Activated naive CD4-positive, alpha-beta T cell treated with anti-CD3 and anti-CD28 coated beads, Interleukin-2, amount 50 U/mL, for 72 hours (primary cell): ENCODE measurements around the gene EIPR1. TPM values are rescaled to one million over a fixed set of nuclear protein-coding genes. Genes with fewer than 3 reads are reported as not detected.
A peak's percentile ranks its signal among the peaks of the same experiment; 100 is the strongest.

Source experiments
- ATAC-seq, 2 donors: fragments of 150-1000 bp; cut with Tn5 transposase; 2 replicates each; pipeline ENCODE4 v1.10.0; 2021; ENCODE audit warnings: mild to moderate bottlenecking in 2 of 2, moderate library complexity in 2 of 2
- DNase-seq, 2 donors: peaks; one replicate each; pipeline ENCODE4 v3.0.0; 2021 to 2022; ENCODE audit warnings: low spot score in 2 of 2
- H3K27ac Mint-ChIP-seq, 2 donors: one replicate each; pipeline ENCODE4 v1.8.0; 2022; ENCODE audit warnings: mild to moderate bottlenecking in 2 of 2, mixed read lengths in 2 of 2
- H3K36me3 Mint-ChIP-seq, 2 donors: one replicate each; pipeline ENCODE4 v1.8.0; 2022; ENCODE audit warnings: mixed read lengths in 2 of 2
- H3K9me3 Mint-ChIP-seq, 2 donors: one replicate each; pipeline ENCODE4 v1.8.0; 2022; ENCODE audit warnings: mixed read lengths in 2 of 2
- total RNA-seq, 2 donors: library from RNA; stranded (reverse); gene quantifications; one replicate each; pipeline ENCODE4 v1.2.3, GENCODE V29; 2022

EIPR1 gene
- total RNA-seq, 2 donors from 2014 or later, result 28.0 to 43.6 TPM

- DNase-seq (peak; percentile 53 to 78), ATAC-seq (peak; percentile 77 to 81)
- Mint-ChIP-seq H3K27ac (peak overlapping the region; percentile 96 to 100), H3K36me3 (peaks cover 27 to 52% of the 10 kb centered on the region in 2 donors), H3K9me3 (peaks cover 9 to 29% of the 10 kb centered on the region in 2 donors)
Observed at GRCh38 chr2:3222636-3223035, 155.0 kb downstream of the EIPR1 start.

GRCh38 chr2:3219536-3219935 lies 158.1 kb downstream of the EIPR1 start:
- ATAC-seq, result no peak
- Mint-ChIP-seq H3K9me3 (peaks cover 9 to 22% of the 10 kb centered on the region in 2 donors), H3K36me3 (peaks cover 13 to 43% of the 10 kb centered on the region in 2 donors), H3K27ac (no peak overlapping the region)
- no peak for DNase-seq

GRCh38 chr2:3217646-3218045 lies 160.0 kb downstream of the EIPR1 start:
- DNase-seq (no peak), ATAC-seq (no peak)
- peaks cover 7 to 48% of the 10 kb centered on the region in 2 donors for H3K36me3 Mint-ChIP-seq
- H3K9me3 Mint-ChIP-seq, result peaks cover 9 to 16% of the 10 kb centered on the region in 2 donors
- H3K27ac Mint-ChIP-seq, result no peak overlapping the region

GRCh38 chr2:3216841-3217495 lies 160.7 kb downstream of the EIPR1 start:
- Mint-ChIP-seq H3K9me3 (peaks cover 9 to 16% of the 10 kb centered on the region in 2 donors), H3K36me3 (peaks cover 12 to 46% of the 10 kb centered on the region in 2 donors), H3K27ac (peak overlapping the region in 1 of 2 donors; percentile 73)
- DNase-seq (no peak), ATAC-seq (peak in 1 of 2 donors; percentile 64)

GRCh38 chr2:3214806-3215404 lies 162.7 kb downstream of the EIPR1 start:
- ATAC-seq (peak in 1 of 2 donors; percentile 65), DNase-seq (no peak)
- peaks cover under 1 to 16% of the 10 kb centered on the region in 2 donors for H3K9me3 Mint-ChIP-seq
- H3K27ac Mint-ChIP-seq, result peak overlapping the region; percentile 68 to 85
- peaks cover 5 to 34% of the 10 kb centered on the region in 2 donors for H3K36me3 Mint-ChIP-seq

- DNase-seq (no peak), ATAC-seq (no peak)
- peaks cover 0 to 16% of the 10 kb centered on the region in 2 donors for H3K9me3 Mint-ChIP-seq
- peaks cover 11 to 33% of the 10 kb centered on the region in 2 donors for H3K36me3 Mint-ChIP-seq
- H3K27ac Mint-ChIP-seq, result peak overlapping the region in 1 of 2 donors; percentile 68
Observed at GRCh38 chr2:3214065-3214464, 163.6 kb downstream of the EIPR1 start.

- DNase-seq (no peak), ATAC-seq (no peak)
- Mint-ChIP-seq H3K27ac (no peak overlapping the region), H3K9me3 (peaks cover 0 to 16% of the 10 kb centered on the region in 2 donors), H3K36me3 (peaks cover 11 to 33% of the 10 kb centered on the region in 2 donors)
Observed at GRCh38 chr2:3212984-3213383, 164.6 kb downstream of the EIPR1 start.

- no peak overlapping the region for H3K27ac Mint-ChIP-seq
- ATAC-seq (no peak), DNase-seq (no peak)
- H3K9me3 Mint-ChIP-seq, result peaks cover 0 to 16% of the 10 kb centered on the region in 2 donors
- H3K36me3 Mint-ChIP-seq, result peaks cover 11 to 33% of the 10 kb centered on the region in 2 donors
Observed at GRCh38 chr2:3212061-3212362, 165.6 kb downstream of the EIPR1 start.

GRCh38 chr2:3211256-3212060 lies 166.2 kb downstream of the EIPR1 start:
- Mint-ChIP-seq H3K9me3 (peaks cover 0 to 16% of the 10 kb centered on the region in 2 donors), H3K36me3 (peaks cover 11 to 32% of the 10 kb centered on the region in 2 donors), H3K27ac (no peak overlapping the region)
- ATAC-seq, result no peak
- DNase-seq, result no peak

- H3K27ac Mint-ChIP-seq, result no peak overlapping the region
Observed at GRCh38 chr2:3210257-3210656, 167.4 kb downstream of the EIPR1 start.

GRCh38 chr2:3209258-3209657 lies 168.4 kb downstream of the EIPR1 start:
- Mint-ChIP-seq H3K27ac (peak overlapping the region in 1 of 2 donors; percentile 81), H3K36me3 (peaks cover 10 to 11% of the 10 kb centered on the region in 2 donors), H3K9me3 (no peaks in the 10 kb centered on the region)
- no peak for ATAC-seq
- no peak for DNase-seq

More at GRCh38 chr2:3210257-3210656, 167.4 kb downstream of the EIPR1 start:
- DNase-seq, result no peak
- H3K9me3 Mint-ChIP-seq, result peaks cover 0 to 8% of the 10 kb centered on the region in 2 donors
- ATAC-seq, result no peak
- peaks cover 11 to 20% of the 10 kb centered on the region in 2 donors for H3K36me3 Mint-ChIP-seq

GRCh38 chr2:3208591-3208990 lies 169.0 kb downstream of the EIPR1 start:
- Mint-ChIP-seq H3K36me3 (peaks cover 3 to 11% of the 10 kb centered on the region in 2 donors), H3K27ac (peak overlapping the region in 1 of 2 donors; percentile 81), H3K9me3 (no peaks in the 10 kb centered on the region)
- no peak for ATAC-seq
- no peak for DNase-seq

GRCh38 chr2:3208179-3208578 lies 169.4 kb downstream of the EIPR1 start:
- no peak for DNase-seq
- ATAC-seq, result no peak
- H3K9me3 Mint-ChIP-seq, result no peaks in the 10 kb centered on the region
- H3K27ac Mint-ChIP-seq, result no peak overlapping the region
- peaks cover 2 to 14% of the 10 kb centered on the region in 2 donors for H3K36me3 Mint-ChIP-seq

- H3K36me3 Mint-ChIP-seq, result peaks cover 5 to 11% of the 10 kb centered on the region in 2 donors
- H3K9me3 Mint-ChIP-seq, result no peaks in the 10 kb centered on the region
- ATAC-seq (no peak), DNase-seq (no peak)
- H3K27ac Mint-ChIP-seq, result no peak overlapping the region
Observed at GRCh38 chr2:3207091-3207491, 170.5 kb downstream of the EIPR1 start.

GRCh38 chr2:3205845-3206244 lies 171.8 kb downstream of the EIPR1 start:
- ATAC-seq (no peak), DNase-seq (no peak)
- Mint-ChIP-seq H3K9me3 (no peaks in the 10 kb centered on the region), H3K27ac (peak overlapping the region; percentile 22 to 93), H3K36me3 (peaks cover 5 to 11% of the 10 kb centered on the region in 2 donors)

GRCh38 chr2:3204031-3204821 lies 173.4 kb downstream of the EIPR1 start:
- peak overlapping the region; percentile 72 to 81 for H3K27ac Mint-ChIP-seq
- ATAC-seq (no peak), DNase-seq (no peak)

More at GRCh38 chr2:3204031-3204821, 173.4 kb downstream of the EIPR1 start:
- Mint-ChIP-seq H3K36me3 (peaks cover 5% of the 10 kb centered on the region in 2 donors), H3K9me3 (no peaks in the 10 kb centered on the region)
